Spleen (tissue), 11 donors: ENCODE measurements around the gene TNFAIP6. TPM values are rescaled to one million over a fixed set of nuclear protein-coding genes. Genes with fewer than 3 reads are reported as not detected.

ENCODE experiments used
- DNase-seq: peaks from one replicate; pipeline ENCODE4 v3.0.0-alpha.2; 2020
- H3K27ac ChIP-seq, 8 donors: fragments of 200-600 bp; sonication (generic) in 7 of 8; 1 replicate in 4 of 8; 2 replicates in 4 of 8; pipeline versions ENCODE4 v1.5.0 to v1.8.0; 2016 to 2021; ENCODE audit warnings: inconsistent platforms in 4 of 8, mild to moderate bottlenecking in 4 of 8, moderate library complexity in 1 of 8
- H3K27me3 ChIP-seq, 7 donors: fragments of 200-600 bp; sonication (generic) in 6 of 7; replicated peaks in 1 of 7; 1 replicate in 4 of 7; 2 replicates in 3 of 7; pipeline versions ENCODE4 v1.5.0 to v1.8.0; 2016 to 2021; ENCODE audit warnings: inconsistent platforms in 3 of 7, mild to moderate bottlenecking in 1 of 7
- H3K36me3 ChIP-seq, 6 donors: fragments of 200-600 bp; sonication (generic) in 5 of 6; 1 replicate in 4 of 6; 2 replicates in 2 of 6; pipeline versions ENCODE4 v1.5.0 to v1.8.0; 2016 to 2021; ENCODE audit warnings: inconsistent platforms in 2 of 6
- H3K4me1 ChIP-seq, 6 donors: fragments of 200-600 bp; sonication (generic) in 5 of 6; 1 replicate in 3 of 6; 2 replicates in 3 of 6; pipeline versions ENCODE4 v1.5.0 to v1.8.0; 2016 to 2021; ENCODE audit warnings: inconsistent platforms in 3 of 6
- H3K4me3 ChIP-seq, 8 donors: fragments of 200-600 bp; sonication (generic) in 7 of 8; 1 replicate in 4 of 8; 2 replicates in 4 of 8; pipeline versions ENCODE4 v1.5.0 to v1.8.0; 2016 to 2021; ENCODE audit warnings: inconsistent platforms in 4 of 8, mild to moderate bottlenecking in 4 of 8, moderate library complexity in 2 of 8
- H3K9me3 ChIP-seq, 8 donors: fragments of 200-600 bp; sonication (generic) in 7 of 8; 1 replicate in 4 of 8; 2 replicates in 4 of 8; pipeline versions ENCODE4 v1.5.0 to v1.8.0; 2016 to 2021; ENCODE audit warnings: inconsistent platforms in 4 of 8
- POLR2A ChIP-seq, 3 donors: fragments of 450-650 bp; IDR thresholded peaks; one replicate each; pipeline ENCODE4 v1.5.1; 2017; ENCODE audit warnings: antibody characterized with exemption in 3 of 3, mild to moderate bottlenecking in 1 of 3
- POLR2AphosphoS5 ChIP-seq, 3 donors: sonication (generic); formaldehyde crosslinking; IDR thresholded peaks; one replicate each; pipeline ENCODE4 v1.5.1; 2017; ENCODE audit warnings: antibody characterized with exemption in 3 of 3
- WGBS, 5 donors: extraction: QIAGEN DNeasy Blood & Tissue Kit in 3 of 5; methylation state at CpG; one replicate each; pipeline versions ENCODE4 v1.1.5 to v1.1.7; 2013 to 2018; 5-methylcytosine and 5-hydroxymethylcytosine counted together
- intact Hi-C: fragments of 100-400 bp; cut with DNase I; formaldehyde crosslinking; loops from one replicate; pipeline ENCODE4 v1.15.0; 2023; ENCODE audit warnings: low total_unique reads
- polyA plus RNA-seq, 3 donors: library from polyadenylated mRNA; stranded (reverse); fragments of 200-250 nt; gene quantifications; one replicate each; pipeline ENCODE4 v1.2.1, GENCODE V29; 2013
- total RNA-seq, 7 donors: library from RNA; depleted of rRNA in 3 of 7; stranded (reverse); fragments of >200 nt in 3 of 7; fragmentation: NEBNext Ultra II Directional in 4 of 7; extraction: Animal tissue kit (Norgen Biotek cat#: 25700) in 4 of 7; gene quantifications; one replicate each; pipeline versions ENCODE4 v1.1.0 to v1.2.1, GENCODE V29; 2016 to 2021
- TF ChIP-seq, protein P1 (sequence below), 11 experiments: fragments of 200-600 bp in 7 of 11; fragments of 450-650 bp in 4 of 11; sonication (generic) in 4 of 11; IDR thresholded peaks in 8 of 11; conservative IDR thresholded peaks in 3 of 11; 1 replicate in 7 of 11; 2 replicates in 4 of 11; pipeline versions ENCODE4 v1.4.0 to v1.8.0; 2016 to 2021; ENCODE audit warnings: antibody characterized with exemption in 11 of 11, inconsistent platforms in 4 of 11, mild to moderate bottlenecking in 1 of 11
- donor health status: healthy with polysubstance abuse.
- donor health status: DM: no; HTN: no; CAD: no; lungs with moderate emphysema.
- donor health status: DM: no; HTN: no; CAD: no.
- donor health status: Bipolar disorder and iron deficiency.
- donor health status: healthy.
- donor health status: DM: no; HTN: no; CAD: no.
- donor health status: DM: yes; HTN: yes; CAD: no.

TNFAIP6 gene
- total and polyA plus RNA-seq, 10 donors, result 0.46 to 19.7 (median 4.1) TPM

DNA sequence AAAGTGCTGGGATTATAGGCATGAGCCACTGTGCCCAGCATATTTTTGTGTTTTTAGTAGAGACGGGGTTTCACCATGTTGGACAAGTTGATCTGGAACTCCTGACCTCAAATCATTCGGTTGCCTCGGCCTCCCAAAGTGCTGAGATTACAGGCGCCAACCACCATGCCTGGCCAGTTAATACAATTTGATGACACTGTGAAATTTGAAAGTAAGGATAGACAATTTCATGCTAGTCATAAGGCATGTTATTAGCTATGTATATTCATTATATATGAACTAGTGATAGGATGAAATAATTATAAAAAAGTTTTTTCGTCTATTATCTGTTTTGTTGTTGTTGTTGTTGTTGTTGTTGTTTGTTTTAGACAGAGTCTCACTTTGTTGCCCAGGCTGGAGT is 43.8 kb downstream of the TNFAIP6 start:
- Histone ChIP-seq H3K36me3 (no peaks in the 10 kb centered on the region), H3K27ac (no peak overlapping the region)

DNA sequence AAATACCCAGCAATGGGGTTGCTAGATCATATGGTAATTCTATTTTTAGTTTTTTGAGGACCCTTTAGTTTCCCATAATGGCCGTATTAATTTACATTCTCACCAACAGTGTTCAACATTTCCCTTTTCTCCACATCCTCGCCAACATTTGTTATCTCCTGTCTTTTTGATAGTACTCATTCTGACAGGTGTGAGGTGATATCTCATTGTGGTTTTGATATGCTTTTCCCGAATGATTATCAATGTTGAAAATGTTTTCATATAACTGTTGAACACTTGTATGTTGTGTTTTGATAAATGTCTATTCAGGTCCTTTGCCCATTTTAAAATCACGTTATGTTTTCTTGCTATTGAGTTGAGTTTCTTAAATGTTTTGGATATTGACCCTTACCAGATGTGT is 46.5 kb downstream of the TNFAIP6 start:
- H3K4me3 ChIP-seq, result no peak overlapping the region
- intact Hi-C loops, result no loop called here
- no peaks in the 10 kb centered on the region for H3K4me1 ChIP-seq
- H3K9me3 ChIP-seq, result no peaks in the 10 kb centered on the region
- DNase-seq, result no peak
- no peak for TF ChIP-seq POLR2A (IDR thresholded peaks at IDR 0.05)
- H3K36me3 ChIP-seq, result no peaks in the 10 kb centered on the region
- 80 to 90% (median 85%) methylated on average over 4 of the region's 4 CpGs for WGBS, 5 donors
- no peak overlapping the region for H3K27ac ChIP-seq
- no peaks in the 10 kb centered on the region for H3K27me3 ChIP-seq

More for the DNA sequence above, 43.8 kb downstream of the TNFAIP6 start:
- Histone ChIP-seq H3K27me3 (no peaks in the 10 kb centered on the region), H3K9me3 (no peaks in the 10 kb centered on the region), H3K4me1 (no peaks in the 10 kb centered on the region), H3K4me3 (no peak overlapping the region)
- 94 to 97% (median 95%) methylated on average over 5 of the region's 5 CpGs for WGBS, 5 donors
- TF ChIP-seq, protein P1, sequence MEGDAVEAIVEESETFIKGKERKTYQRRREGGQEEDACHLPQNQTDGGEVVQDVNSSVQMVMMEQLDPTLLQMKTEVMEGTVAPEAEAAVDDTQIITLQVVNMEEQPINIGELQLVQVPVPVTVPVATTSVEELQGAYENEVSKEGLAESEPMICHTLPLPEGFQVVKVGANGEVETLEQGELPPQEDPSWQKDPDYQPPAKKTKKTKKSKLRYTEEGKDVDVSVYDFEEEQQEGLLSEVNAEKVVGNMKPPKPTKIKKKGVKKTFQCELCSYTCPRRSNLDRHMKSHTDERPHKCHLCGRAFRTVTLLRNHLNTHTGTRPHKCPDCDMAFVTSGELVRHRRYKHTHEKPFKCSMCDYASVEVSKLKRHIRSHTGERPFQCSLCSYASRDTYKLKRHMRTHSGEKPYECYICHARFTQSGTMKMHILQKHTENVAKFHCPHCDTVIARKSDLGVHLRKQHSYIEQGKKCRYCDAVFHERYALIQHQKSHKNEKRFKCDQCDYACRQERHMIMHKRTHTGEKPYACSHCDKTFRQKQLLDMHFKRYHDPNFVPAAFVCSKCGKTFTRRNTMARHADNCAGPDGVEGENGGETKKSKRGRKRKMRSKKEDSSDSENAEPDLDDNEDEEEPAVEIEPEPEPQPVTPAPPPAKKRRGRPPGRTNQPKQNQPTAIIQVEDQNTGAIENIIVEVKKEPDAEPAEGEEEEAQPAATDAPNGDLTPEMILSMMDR (IDR thresholded peaks at IDR 0.05 in 8 of 11, conservative IDR thresholded peaks at IDR 0.05 in 3 of 11), result no peak
- TF ChIP-seq POLR2A (IDR thresholded peaks at IDR 0.05) (no peak), POLR2AphosphoS5 (IDR thresholded peaks at IDR 0.05) (no peak)
- intact Hi-C loops, result no loop called here
- DNase-seq, result no peak

DNA sequence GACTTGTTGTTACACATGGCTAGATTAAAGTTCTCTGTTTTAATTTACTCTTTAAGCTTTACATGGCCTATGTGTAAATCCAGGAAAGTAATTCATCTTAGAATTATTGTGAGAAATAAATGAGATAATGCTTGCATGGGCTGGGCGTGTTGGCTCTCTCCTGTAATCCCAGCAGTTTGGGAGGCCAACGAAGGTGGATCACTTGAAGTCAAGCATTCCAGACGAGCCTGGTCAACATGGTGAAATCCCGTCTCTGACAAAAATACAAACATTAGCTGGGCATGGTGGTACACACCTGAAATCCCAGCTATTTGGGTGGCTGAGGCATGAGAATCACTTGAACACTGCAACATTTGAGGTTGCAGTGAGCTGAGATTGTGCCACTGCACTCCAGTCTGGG is 48.0 kb downstream of the TNFAIP6 start:
- Histone ChIP-seq H3K27me3 (no peaks in the 10 kb centered on the region), H3K36me3 (no peaks in the 10 kb centered on the region), H3K9me3 (no peaks in the 10 kb centered on the region), H3K27ac (no peak overlapping the region), H3K4me1 (peaks cover 0 to 6% (median 0%) of the 10 kb centered on the region in 6 donors), H3K4me3 (no peak overlapping the region)
- TF ChIP-seq POLR2A (IDR thresholded peaks at IDR 0.05), result no peak
- TF ChIP-seq, protein P1 (IDR thresholded peaks at IDR 0.05 in 8 of 11, conservative IDR thresholded peaks at IDR 0.05 in 3 of 11), result no peak
- no peak for TF ChIP-seq POLR2AphosphoS5 (IDR thresholded peaks at IDR 0.05)
- DNase-seq, result no peak
- intact Hi-C loops, result no loop called here
- WGBS, 5 donors, result 78 to 93% (median 91%) methylated on average over 4 of the region's 4 CpGs

DNA sequence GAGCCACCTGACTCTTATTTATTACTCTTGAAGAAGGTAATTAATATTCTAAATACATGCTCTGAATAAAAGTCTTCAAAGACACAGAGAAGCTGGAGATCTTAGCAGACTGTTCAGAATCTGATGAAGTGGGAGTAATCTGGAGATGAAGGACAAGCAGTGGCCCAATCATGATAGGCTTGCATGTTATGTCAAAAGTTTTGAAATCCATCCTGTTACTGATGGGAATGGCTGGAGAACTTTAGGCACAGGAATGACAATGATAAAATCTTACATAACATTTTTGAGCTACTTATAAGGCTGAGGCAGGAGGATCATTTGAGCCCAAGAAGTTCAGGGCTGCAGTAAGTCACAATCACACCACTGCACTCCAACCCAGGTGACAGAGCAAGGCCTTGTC is 49.9 kb downstream of the TNFAIP6 start:
- intact Hi-C loops, result no loop called here
- TF ChIP-seq, protein P1 (IDR thresholded peaks at IDR 0.05 in 8 of 11, conservative IDR thresholded peaks at IDR 0.05 in 3 of 11), result no peak
- TF ChIP-seq POLR2A (IDR thresholded peaks at IDR 0.05), result no peak
- TF ChIP-seq POLR2AphosphoS5 (IDR thresholded peaks at IDR 0.05), result no peak
- no peaks in the 10 kb centered on the region for H3K9me3 ChIP-seq
- peaks cover 0 to 9% (median 2%) of the 10 kb centered on the region in 6 donors for H3K36me3 ChIP-seq
- no peaks in the 10 kb centered on the region for H3K27me3 ChIP-seq
- DNase-seq, result no peak
- H3K4me1 ChIP-seq, result peaks cover 13 to 25% (median 16%) of the 10 kb centered on the region in 6 donors
- no peak overlapping the region for H3K27ac ChIP-seq
- H3K4me3 ChIP-seq, result no peak overlapping the region
